Ascending aorta (tissue), 2 donors: ENCODE results near the gene ZDHHC20. TPM values are rescaled to one million over a fixed set of nuclear protein-coding genes. Genes with fewer than 3 reads are reported as not detected.
"Not testable (repeated sequence)": the region's sequence is repeated elsewhere in the genome, so short reads cannot be mapped to it uniquely, and the experiment has no call there.

Experiments
- DNase-seq, 2 donors: peaks; one replicate each; pipeline ENCODE4 v3.0.0-alpha.2; 2019; ENCODE audit warnings: low spot score in 2 of 2
- H3K27ac ChIP-seq, 2 donors: fragments of 200-600 bp; sonication (generic); one replicate each; pipeline ENCODE4 v1.5.1; 2016 to 2017; ENCODE audit warnings: mild to moderate bottlenecking in 1 of 2
- H3K27me3 ChIP-seq: fragments of 200-600 bp; sonication (generic); one replicate; pipeline ENCODE4 v1.5.1; 2017
- H3K36me3 ChIP-seq, 2 donors: fragments of 200-600 bp; sonication (generic); one replicate each; pipeline ENCODE4 v1.5.1; 2016
- H3K4me1 ChIP-seq, 2 donors: fragments of 200-600 bp; sonication (generic); one replicate each; pipeline ENCODE4 v1.5.1; 2016 to 2017; ENCODE audit warnings: mild to moderate bottlenecking in 1 of 2
- H3K4me3 ChIP-seq, 2 donors: fragments of 200-600 bp; sonication (generic); one replicate each; pipeline ENCODE4 v1.5.1; 2016 to 2017; ENCODE audit warnings: mild to moderate bottlenecking in 1 of 2
- H3K9me3 ChIP-seq, 2 donors: fragments of 200-600 bp; sonication (generic); one replicate each; pipeline ENCODE4 v1.5.1; 2016
- intact Hi-C: fragments of 100-400 bp; cut with DNase I; formaldehyde crosslinking; loops from one replicate; pipeline ENCODE4 v1.15.1; 2023
- total RNA-seq: library from RNA; depleted of rRNA; stranded (reverse); fragments of >200 nt; gene quantifications from one replicate; pipeline ENCODE4 v1.1.0, GENCODE V29; 2016
- TF ChIP-seq, protein P1 (sequence below), 3 experiments: fragments of 200-600 bp in 2 of 3; fragments of 450-650 bp in 1 of 3; sonication (generic) in 2 of 3; IDR thresholded peaks; one replicate each; pipeline ENCODE4 v1.5.1; 2016 to 2019; ENCODE audit warnings: antibody characterized with exemption in 3 of 3, mild to moderate bottlenecking in 1 of 3, moderate library complexity in 1 of 3

ZDHHC20 gene
- total RNA-seq, 1 donor from 2014 or later, result 39.8 TPM

DNA sequence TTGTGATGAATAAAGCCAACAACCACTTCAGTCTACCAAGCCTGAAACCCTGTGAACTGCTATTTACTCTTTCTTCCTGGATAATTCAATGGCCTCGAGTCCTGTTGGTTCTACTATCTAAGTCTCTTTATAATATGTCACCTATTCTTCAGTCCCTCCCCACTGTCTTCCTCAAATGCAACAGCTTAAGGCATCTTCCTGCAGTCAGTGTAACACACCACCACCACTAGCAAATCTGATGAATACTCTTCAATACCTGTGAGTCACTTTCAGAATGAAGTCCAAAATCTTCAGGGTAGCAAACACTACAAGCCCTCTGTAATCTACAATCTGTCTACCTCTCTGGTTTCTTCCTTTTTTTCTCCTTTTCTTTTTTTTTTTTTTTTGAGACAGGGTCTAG is 32.9 kb downstream of the ZDHHC20 start:
- DNase-seq, result no peak
- Histone ChIP-seq H3K27me3 (no peaks in the 10 kb centered on the region), H3K4me1 (no peaks in the 10 kb centered on the region), H3K4me3 (no peak overlapping the region), H3K27ac (no peak overlapping the region), H3K36me3 (no peaks in the 10 kb centered on the region), H3K9me3 (peaks cover 0 to 14% of the 10 kb centered on the region in 2 donors)
- intact Hi-C loops, result no loop called here
- TF ChIP-seq, protein P1, sequence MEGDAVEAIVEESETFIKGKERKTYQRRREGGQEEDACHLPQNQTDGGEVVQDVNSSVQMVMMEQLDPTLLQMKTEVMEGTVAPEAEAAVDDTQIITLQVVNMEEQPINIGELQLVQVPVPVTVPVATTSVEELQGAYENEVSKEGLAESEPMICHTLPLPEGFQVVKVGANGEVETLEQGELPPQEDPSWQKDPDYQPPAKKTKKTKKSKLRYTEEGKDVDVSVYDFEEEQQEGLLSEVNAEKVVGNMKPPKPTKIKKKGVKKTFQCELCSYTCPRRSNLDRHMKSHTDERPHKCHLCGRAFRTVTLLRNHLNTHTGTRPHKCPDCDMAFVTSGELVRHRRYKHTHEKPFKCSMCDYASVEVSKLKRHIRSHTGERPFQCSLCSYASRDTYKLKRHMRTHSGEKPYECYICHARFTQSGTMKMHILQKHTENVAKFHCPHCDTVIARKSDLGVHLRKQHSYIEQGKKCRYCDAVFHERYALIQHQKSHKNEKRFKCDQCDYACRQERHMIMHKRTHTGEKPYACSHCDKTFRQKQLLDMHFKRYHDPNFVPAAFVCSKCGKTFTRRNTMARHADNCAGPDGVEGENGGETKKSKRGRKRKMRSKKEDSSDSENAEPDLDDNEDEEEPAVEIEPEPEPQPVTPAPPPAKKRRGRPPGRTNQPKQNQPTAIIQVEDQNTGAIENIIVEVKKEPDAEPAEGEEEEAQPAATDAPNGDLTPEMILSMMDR (IDR thresholded peaks at IDR 0.05), result no peak

DNA sequence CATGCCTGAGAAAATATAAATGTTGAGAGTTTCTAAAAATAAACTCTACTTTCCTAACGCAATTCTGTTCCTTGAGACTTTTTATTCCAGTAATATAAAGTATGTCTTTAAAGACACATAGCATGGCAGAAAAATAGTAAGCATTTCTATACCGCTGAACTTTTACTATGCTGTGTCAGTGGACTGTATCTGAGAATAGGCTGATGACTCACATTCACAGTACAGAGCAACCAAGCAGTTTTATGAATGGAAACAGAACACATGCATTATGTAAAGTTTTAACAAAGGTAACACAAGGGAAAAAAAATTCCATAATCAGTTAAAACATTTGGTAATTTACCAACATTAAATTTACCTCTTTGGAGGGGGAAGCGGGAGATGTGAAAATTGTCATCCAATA is 38.4 kb downstream of the ZDHHC20 start:
- no peak overlapping the region for H3K4me3 ChIP-seq
- TF ChIP-seq, protein P1 (IDR thresholded peaks at IDR 0.05), result no peak
- H3K27ac ChIP-seq, result no peak overlapping the region
- no peaks in the 10 kb centered on the region for H3K27me3 ChIP-seq
- DNase-seq, result no peak
- intact Hi-C loops, result no loop called here
- H3K9me3 ChIP-seq, result no peaks in the 10 kb centered on the region
- H3K36me3 ChIP-seq, result no peaks in the 10 kb centered on the region
- H3K4me1 ChIP-seq, result no peaks in the 10 kb centered on the region

DNA sequence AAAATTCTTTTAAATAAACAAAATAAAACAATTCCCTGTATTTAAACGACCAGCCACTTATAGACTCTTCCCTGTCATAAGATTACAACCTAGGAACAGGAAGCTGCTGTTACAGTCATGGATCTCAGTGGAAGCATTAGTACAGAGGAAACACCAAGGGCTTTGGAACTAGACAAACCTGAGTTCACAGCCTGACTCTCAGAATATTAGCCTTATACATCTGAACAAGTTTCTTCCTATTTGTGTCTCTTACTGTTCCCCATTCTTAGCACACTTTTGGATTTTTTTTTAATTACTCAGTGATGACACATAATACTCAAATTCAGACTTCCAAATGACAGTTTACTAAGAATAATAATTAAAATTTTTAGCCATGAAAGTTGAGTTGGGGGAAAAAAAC is 46.1 kb downstream of the ZDHHC20 start:
- no peak for DNase-seq
- intact Hi-C loops, result no loop called here
- H3K36me3 ChIP-seq, result peaks cover 7 to 27% of the 10 kb centered on the region in 2 donors
- H3K27me3 ChIP-seq, result no peaks in the 10 kb centered on the region
- TF ChIP-seq, protein P1 (IDR thresholded peaks at IDR 0.05), result no peak
- H3K4me3 ChIP-seq, result no peak overlapping the region
- no peak overlapping the region for H3K27ac ChIP-seq
- H3K4me1 ChIP-seq, result no peaks in the 10 kb centered on the region
- H3K9me3 ChIP-seq, result peaks cover 0 to 2% of the 10 kb centered on the region in 2 donors

DNA sequence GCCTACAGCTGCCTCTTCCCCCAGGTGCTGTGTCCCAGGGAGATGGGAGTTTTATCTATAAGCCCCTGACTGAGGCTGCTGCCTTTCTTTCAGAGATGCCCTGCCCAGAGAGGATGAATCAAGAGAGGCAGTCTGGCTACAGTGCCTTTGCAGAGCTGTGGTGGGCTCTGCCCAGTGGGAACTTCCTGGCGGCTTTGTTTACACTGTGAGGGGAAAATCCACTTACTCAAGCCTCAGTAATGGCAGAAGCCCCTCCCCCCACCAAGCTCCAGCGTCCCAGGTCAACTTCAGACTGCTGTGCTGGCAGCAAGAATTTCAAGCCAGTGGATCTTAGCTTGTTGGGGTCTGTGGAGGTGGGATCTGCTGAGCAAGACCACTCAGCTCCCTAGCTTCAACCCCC is 48.6 kb downstream of the ZDHHC20 start:
- H3K4me1 ChIP-seq, DNase-seq, H3K9me3 ChIP-seq, H3K4me3 ChIP-seq, intact Hi-C loops, H3K27me3 ChIP-seq, H3K27ac ChIP-seq: not testable (repeated sequence)
- H3K36me3 ChIP-seq, result peaks cover 7 to 27% of the 10 kb centered on the region in 2 donors

DNA sequence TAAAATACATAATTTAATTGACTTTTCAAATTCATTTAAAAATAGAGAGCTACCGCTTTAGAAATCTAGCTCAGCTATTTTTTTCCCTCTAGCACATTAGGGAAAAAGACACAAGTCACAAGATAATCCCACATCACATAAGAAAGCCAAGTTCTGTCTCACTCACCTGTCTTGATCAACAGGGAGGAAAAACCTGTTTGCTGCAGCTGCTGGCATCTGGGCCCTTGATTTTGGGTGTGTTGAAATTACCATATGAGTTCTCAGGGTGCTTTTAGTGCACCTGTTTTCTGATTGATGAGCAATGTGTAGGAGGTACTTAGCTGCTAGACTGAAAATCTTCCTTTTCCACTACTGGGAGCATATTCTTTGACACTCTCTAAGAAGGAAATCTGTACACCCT is 53.8 kb downstream of the ZDHHC20 start:
- Histone ChIP-seq H3K4me3 (no peak overlapping the region), H3K27me3 (no peaks in the 10 kb centered on the region), H3K36me3 (peaks cover 0 to 7% of the 10 kb centered on the region in 2 donors), H3K9me3 (peaks cover 0 to 8% of the 10 kb centered on the region in 2 donors), H3K4me1 (no peaks in the 10 kb centered on the region), H3K27ac (no peak overlapping the region)
- intact Hi-C loops, result no loop called here
- no peak for DNase-seq
- TF ChIP-seq, protein P1 (IDR thresholded peaks at IDR 0.05), result no peak

DNA sequence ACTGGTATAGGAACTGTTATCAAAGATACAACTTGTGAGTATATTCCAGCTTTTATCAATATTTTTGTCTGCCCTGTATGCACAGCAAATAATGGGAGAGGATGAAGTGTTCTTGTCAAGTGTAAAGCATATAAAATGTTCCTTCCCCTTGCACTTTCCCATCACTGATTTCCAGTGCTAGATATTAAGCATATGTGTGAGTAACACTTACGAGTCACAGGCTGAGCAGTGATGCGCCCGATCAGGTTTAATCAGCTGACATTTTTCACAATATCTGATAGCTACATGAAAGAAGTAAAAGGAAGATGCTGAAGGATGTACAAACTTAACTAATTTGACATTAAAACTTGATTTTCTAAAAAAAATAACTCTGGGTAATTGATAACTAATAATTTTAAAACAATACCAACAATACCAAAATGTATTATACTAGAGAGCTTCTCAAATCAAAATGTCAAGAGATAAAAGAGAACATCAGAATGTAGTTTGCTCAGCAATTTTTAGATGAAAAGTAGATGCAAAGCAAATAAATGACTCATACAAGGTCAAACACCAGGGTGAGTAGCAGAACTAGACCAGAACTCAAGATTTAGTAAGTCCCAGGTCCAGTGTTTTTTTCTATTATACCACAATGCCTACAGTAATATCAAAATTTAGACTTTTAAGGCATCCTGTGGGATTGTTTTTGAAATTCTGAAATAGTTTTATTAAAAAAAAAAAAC is 56.4 kb downstream of the ZDHHC20 start:
- no peak overlapping the region for H3K27ac ChIP-seq
- no peaks in the 10 kb centered on the region for H3K27me3 ChIP-seq
- H3K36me3 ChIP-seq, result peaks cover 0 to 3% of the 10 kb centered on the region in 2 donors
- H3K4me3 ChIP-seq, result no peak overlapping the region
- DNase-seq, result no peak
- intact Hi-C loops, result no loop called here
- H3K4me1 ChIP-seq, result no peaks in the 10 kb centered on the region
- TF ChIP-seq, protein P1 (IDR thresholded peaks at IDR 0.05), result no peak
- peaks cover 0 to 4% of the 10 kb centered on the region in 2 donors for H3K9me3 ChIP-seq
